Smooth muscle cell (in vitro differentiated cells): ENCODE data around the gene PAF1. TPM values are rescaled to one million over a fixed set of nuclear protein-coding genes. Genes with fewer than 3 reads are reported as not detected.

Experiments used
- DNase-seq: peaks from one replicate; lab custom pipeline; 2025; ENCODE audit not compliant: unreplicated experiment; lab: John Stamatoyannopoulos, UW
- H2AFZ ChIP-seq: fragments of 200-600 bp; sonication (generic); 2 replicates; pipeline ENCODE4 v1.6.0; 2016; ENCODE audit warnings: antibody characterized with exemption, low read depth, mild to moderate bottlenecking
- H3F3A ChIP-seq: fragments of 200-600 bp; sonication (generic); 2 replicates; pipeline ENCODE4 v1.6.0; 2017; ENCODE audit warnings: antibody characterized with exemption, low read depth
- H3K27ac ChIP-seq: fragments of 200-600 bp; sonication (generic); 2 replicates; pipeline ENCODE4 v1.5.1; 2016; ENCODE audit warnings: low read depth, mild to moderate bottlenecking
- H3K27me3 ChIP-seq: fragments of 200-600 bp; sonication (generic); 2 replicates; pipeline ENCODE4 v1.6.1; 2016; ENCODE audit warnings: low read depth, mild to moderate bottlenecking
- H3K36me3 ChIP-seq: fragments of 200-600 bp; sonication (generic); 2 replicates; pipeline ENCODE4 v1.5.1; 2016; ENCODE audit warnings: low read depth
- H3K4me1 ChIP-seq: fragments of 200-600 bp; sonication (generic); 2 replicates; pipeline ENCODE4 v1.5.1; 2016; ENCODE audit warnings: low read depth
- H3K4me2 ChIP-seq: fragments of 200-600 bp; sonication (generic); 2 replicates; pipeline ENCODE4 v1.6.0; 2016; ENCODE audit warnings: mild to moderate bottlenecking
- H3K4me3 ChIP-seq: fragments of 200-600 bp; sonication (generic); 2 replicates; pipeline ENCODE4 v1.5.1; 2016; ENCODE audit warnings: mild to moderate bottlenecking
- H3K79me2 ChIP-seq: fragments of 200-600 bp; sonication (generic); 2 replicates; pipeline ENCODE4 v1.6.0; 2016; ENCODE audit warnings: low read depth, mild to moderate bottlenecking
- H3K9ac ChIP-seq: fragments of 200-600 bp; sonication (generic); 2 replicates; pipeline ENCODE4 v1.6.0; 2016; ENCODE audit warnings: low read depth
- H3K9me3 ChIP-seq: fragments of 200-600 bp; sonication (generic); replicated peaks from 2 replicates; pipeline ENCODE4 v1.5.1; 2016; ENCODE audit warnings: low read depth
- H4K20me1 ChIP-seq: fragments of 200-600 bp; sonication (generic); 2 replicates; pipeline ENCODE4 v1.6.0; 2016; ENCODE audit warnings: low read depth
- CTCF ChIP-seq: fragments of 200-600 bp; sonication (generic); IDR thresholded peaks from 2 replicates; pipeline ENCODE4 v1.5.1; 2017; ENCODE audit warnings: borderline replicate concordance, mild to moderate bottlenecking, antibody characterized with exemption; ENCODE audit not compliant: insufficient read depth, poor library complexity, severe bottlenecking
- WGBS: methylation state at CpG from one replicate; pipeline ENCODE4 v1.1.7; 2016; ENCODE audit warnings: low lambda C conversion rate; 5-methylcytosine and 5-hydroxymethylcytosine counted together
- polyA plus RNA-seq: library from polyadenylated mRNA; unstranded; fragments of >200 nt; fragmentation: Nextera tagmentation; extraction: Ambion mirVana; gene quantifications from 2 replicates; pipeline ENCODE4 v1.2.1, GENCODE V29; 2016
- total RNA-seq: library from RNA; depleted of rRNA; stranded (reverse); fragments of >200 nt; gene quantifications from 2 replicates; pipeline ENCODE4 v1.2.3, GENCODE V29; 2014

The PAF1 gene
- total and polyA plus RNA-seq, 2 experiments from 2014 or later, result 27.8 to 42.7 TPM

- Histone ChIP-seq H3K36me3 (peaks cover 15% of the 10 kb centered on the region), H3K4me3 (no peak overlapping the region), H4K20me1 (peaks cover 24% of the 10 kb centered on the region), H3K9me3 (no peaks in the 10 kb centered on the region), H3F3A (peaks cover 47% of the 10 kb centered on the region), H3K27me3 (no peaks in the 10 kb centered on the region), H3K9ac (no peak overlapping the region), H2AFZ (no peak overlapping the region), H3K79me2 (peaks cover 32% of the 10 kb centered on the region), H3K4me1 (peaks cover 31% of the 10 kb centered on the region), H3K27ac (peak overlapping the region; percentile 91), H3K4me2 (no peak overlapping the region)
- 96% methylated on average over 8 of the region's 8 CpGs for WGBS
- DNase-seq, result no peak
- no peak for TF ChIP-seq CTCF
Measured at GRCh38 chr19:39432677-39433025, 41.7 kb upstream of the PAF1 start.

DNA sequence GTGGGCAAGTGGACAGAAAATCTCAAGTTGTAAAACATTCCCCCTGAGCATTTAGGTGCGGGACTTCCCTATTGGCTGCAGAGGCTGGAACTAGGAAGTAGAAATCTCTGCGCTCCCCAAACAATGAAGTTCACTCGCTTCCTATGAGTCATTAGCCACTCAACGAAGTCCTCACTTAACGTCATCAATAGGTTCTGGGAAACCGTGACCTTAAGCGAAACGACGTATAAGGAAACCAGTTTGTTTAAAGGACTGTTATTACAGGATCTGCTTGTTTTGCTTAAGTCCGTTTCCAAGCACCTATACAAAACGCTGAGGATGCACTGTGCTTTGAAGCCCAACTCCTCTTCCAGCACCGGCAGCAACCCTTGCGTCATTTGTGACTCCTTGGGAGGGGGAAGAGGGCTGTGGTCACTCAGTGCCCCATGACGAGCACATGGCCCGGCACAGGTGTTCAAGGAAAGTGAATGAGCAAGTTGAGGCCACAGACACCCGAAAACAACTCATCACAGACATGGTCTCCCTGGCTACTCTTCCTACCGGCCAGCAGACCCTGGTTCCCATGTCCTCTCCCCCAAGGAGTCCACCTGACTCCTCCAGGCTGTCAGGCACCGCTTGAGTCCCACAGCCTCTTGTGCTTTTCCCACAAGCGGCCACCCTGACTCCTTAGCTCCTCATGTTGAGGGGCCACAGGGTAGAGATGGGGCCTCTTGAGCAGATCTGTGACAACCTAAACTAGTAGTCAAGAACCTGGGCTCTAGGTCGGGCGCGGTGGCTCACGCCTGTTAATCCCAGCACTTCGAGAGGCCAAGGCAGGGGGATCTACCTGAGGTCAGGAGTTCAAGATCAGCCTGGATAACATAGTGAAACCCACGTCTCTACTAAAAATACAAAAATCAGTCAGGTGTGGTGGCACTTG, 40.0 kb upstream of the PAF1 start:
- H3K4me1 ChIP-seq, result peaks cover 25% of the 10 kb centered on the region
- peak overlapping the region; percentile 91 for H3K27ac ChIP-seq
- peaks cover 58% of the 10 kb centered on the region for H3F3A ChIP-seq
- H3K4me2 ChIP-seq, result no peak overlapping the region
- no peak for TF ChIP-seq CTCF
- H3K27me3 ChIP-seq, result no peaks in the 10 kb centered on the region
- H2AFZ ChIP-seq, result no peak overlapping the region
- peaks cover 15% of the 10 kb centered on the region for H3K36me3 ChIP-seq
- peaks cover 32% of the 10 kb centered on the region for H3K79me2 ChIP-seq
- H3K4me3 ChIP-seq, result no peak overlapping the region
- peak overlapping the region; percentile 81 for H3K9ac ChIP-seq
- no peak for DNase-seq
- H4K20me1 ChIP-seq, result peaks cover 24% of the 10 kb centered on the region
- H3K9me3 ChIP-seq, result no peaks in the 10 kb centered on the region
- 48% methylated on average over 25 of the region's 25 CpGs for WGBS

GRCh38 chr19:39428283-39429112, 37.6 kb upstream of the PAF1 start:
- peaks cover 47% of the 10 kb centered on the region for H3F3A ChIP-seq

More at GRCh38 chr19:39428283-39429112, 37.6 kb upstream of the PAF1 start:
- H3K9me3 ChIP-seq, result no peaks in the 10 kb centered on the region
- peaks cover 10% of the 10 kb centered on the region for H3K79me2 ChIP-seq
- no peak for TF ChIP-seq CTCF
- H3K4me3 ChIP-seq, result no peak overlapping the region
- 23% methylated on average over 22 of the region's 23 CpGs for WGBS
- H2AFZ ChIP-seq, result no peak overlapping the region
- H4K20me1 ChIP-seq, result peaks cover 3% of the 10 kb centered on the region
- peaks cover 12% of the 10 kb centered on the region for H3K4me1 ChIP-seq
- peak overlapping the region; percentile 21 for H3K9ac ChIP-seq
- H3K27me3 ChIP-seq, result no peaks in the 10 kb centered on the region
- DNase-seq, result peak; percentile 26
- peak overlapping the region; percentile 73 for H3K4me2 ChIP-seq
- peak overlapping the region; percentile 85 for H3K27ac ChIP-seq
- H3K36me3 ChIP-seq, result peaks cover 5% of the 10 kb centered on the region
